Astrocyte (in vitro differentiated cells and primary cell): Measurements from ENCODE around the gene AP1M1.

Source experiments
- CTCF ChIP-seq: IDR thresholded peaks from 2 replicates; pipeline ENCODE4 v1.5.1; 2011; ENCODE audit warnings: low read depth, mild to moderate bottlenecking, inconsistent platforms, low read length, moderate library complexity; ENCODE audit not compliant: insufficient read depth
- EZH2 ChIP-seq: IDR thresholded peaks from 2 replicates; pipeline ENCODE4 v1.6.1; 2012; ENCODE audit warnings: mild to moderate bottlenecking, low read length, inconsistent platforms; ENCODE audit not compliant: insufficient read depth

GRCh38 chr19:16268676-16269319 lies 71.1 kb downstream of the AP1M1 start:
- TF ChIP-seq CTCF (no peak), EZH2 (no peak)
